ENCODE measurements around the gene FSTL3.

GRCh38 chr19:655691-656090 is 20.5 kb upstream of the FSTL3 start:
- no peak for TF ChIP-seq POLR2A (IDR thresholded peaks at IDR 0.05)
- no peak for TF ChIP-seq CTCF (IDR thresholded peaks at IDR 0.05)
